ENCODE measurements around the gene WDR91. TPM values are rescaled to one million over a fixed set of nuclear protein-coding genes. Genes with fewer than 3 reads are reported as not detected.

Gene WDR91
- total RNA-seq, 3 donors from 2014 or later, result 6.4 to 15.4 (median 10.1) TPM

DNA sequence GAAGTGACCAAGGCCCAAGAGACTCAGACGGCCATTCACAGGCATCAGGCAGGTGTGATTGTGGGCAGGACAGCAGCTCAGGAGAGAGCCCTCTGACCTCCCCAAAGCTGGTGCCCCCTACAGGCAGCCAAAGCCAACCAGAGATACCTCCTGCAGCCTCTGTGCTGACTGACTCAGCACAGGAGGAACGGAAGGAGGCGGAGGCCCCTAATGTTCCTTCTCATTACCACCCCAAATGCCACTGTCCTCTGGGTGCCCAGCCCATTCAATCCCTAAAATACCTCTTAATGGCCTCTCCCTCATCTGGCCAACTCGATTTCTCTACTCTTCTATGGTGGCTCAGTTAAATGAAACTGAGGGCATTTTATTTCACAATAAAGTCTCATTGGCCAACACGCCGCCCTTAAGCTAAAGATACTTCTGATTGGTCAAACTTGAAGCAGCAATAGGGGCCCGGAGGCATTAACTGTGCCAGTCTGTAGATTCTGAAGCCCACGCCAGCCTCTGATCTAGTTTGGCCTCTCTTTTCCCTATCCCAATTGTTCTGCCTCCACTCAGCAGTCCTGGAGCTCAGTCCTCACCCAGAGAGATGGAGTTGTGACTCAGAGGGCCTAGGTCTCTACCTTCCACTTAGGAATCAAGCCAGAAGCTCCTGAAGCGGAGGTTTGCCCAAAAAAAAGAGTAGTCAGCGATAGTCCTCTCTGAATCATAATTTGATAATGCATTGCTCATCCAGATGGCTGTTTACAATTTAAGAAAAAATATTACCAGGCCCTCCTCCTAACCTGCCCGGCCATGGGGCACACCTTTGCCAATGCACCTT lies 42.0 kb downstream of the WDR91 start:
- H3K36me3 ChIP-seq (ENCODE audit: low read depth), result peaks cover 3% of the 10 kb centered on the region
- TF ChIP-seq, protein P1, sequence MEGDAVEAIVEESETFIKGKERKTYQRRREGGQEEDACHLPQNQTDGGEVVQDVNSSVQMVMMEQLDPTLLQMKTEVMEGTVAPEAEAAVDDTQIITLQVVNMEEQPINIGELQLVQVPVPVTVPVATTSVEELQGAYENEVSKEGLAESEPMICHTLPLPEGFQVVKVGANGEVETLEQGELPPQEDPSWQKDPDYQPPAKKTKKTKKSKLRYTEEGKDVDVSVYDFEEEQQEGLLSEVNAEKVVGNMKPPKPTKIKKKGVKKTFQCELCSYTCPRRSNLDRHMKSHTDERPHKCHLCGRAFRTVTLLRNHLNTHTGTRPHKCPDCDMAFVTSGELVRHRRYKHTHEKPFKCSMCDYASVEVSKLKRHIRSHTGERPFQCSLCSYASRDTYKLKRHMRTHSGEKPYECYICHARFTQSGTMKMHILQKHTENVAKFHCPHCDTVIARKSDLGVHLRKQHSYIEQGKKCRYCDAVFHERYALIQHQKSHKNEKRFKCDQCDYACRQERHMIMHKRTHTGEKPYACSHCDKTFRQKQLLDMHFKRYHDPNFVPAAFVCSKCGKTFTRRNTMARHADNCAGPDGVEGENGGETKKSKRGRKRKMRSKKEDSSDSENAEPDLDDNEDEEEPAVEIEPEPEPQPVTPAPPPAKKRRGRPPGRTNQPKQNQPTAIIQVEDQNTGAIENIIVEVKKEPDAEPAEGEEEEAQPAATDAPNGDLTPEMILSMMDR (IDR thresholded peaks at IDR 0.05), result no peak
- DNase-seq, result peak; percentile 58 to 72 (median 68)
- intact Hi-C loops (cut with DNase I, micrococcal nuclease), result loop anchor here in 1 of 2 donors (10.0 kb wide), 1 partner anchor 205 kb away; no protein-coding TSS in a partner anchor
- no peaks in the 10 kb centered on the region for H3K9me3 ChIP-seq
- peaks cover 16% of the 10 kb centered on the region for H3K4me1 ChIP-seq (ENCODE audit: low read depth)
- peak overlapping the region; percentile 93 for H3K4me3 ChIP-seq
- peak; percentile 33 for ATAC-seq

DNA sequence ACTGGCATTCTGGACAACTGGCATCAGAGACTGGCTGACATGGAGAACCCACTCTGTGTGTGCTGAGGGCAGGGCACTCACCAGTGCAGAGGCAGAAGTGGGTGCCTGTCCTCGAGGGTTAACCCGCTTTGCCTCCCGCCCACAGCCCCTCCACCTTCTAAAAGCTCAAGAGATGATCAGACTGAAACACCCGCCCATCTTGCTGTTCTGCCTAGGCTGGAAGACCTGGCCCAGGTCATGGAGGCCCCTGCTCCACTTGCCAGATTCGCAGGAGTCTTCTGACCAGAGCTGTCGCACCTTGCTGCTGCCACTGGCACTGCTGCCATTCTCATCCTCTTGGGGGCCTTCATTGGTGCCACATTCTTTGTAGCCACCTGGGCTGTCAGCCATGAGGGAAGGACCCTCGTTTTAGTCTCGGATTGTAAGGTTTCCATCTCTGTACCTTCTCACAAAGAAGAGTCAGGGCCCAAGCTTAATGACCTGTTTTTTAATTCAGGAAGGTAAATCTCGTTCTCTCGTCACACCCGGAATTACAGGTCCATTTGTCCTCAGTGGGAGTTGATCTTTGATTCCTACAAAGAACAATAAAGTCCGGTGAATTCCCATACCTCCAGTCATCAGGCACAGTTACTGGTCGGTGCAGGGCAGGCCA lies 42.7 kb downstream of the WDR91 start:
- ATAC-seq (no peak), DNase-seq (no peak)
- no peak overlapping the region for H3K4me3 ChIP-seq
- H3K4me1 ChIP-seq (ENCODE audit: low read depth), result peaks cover 16% of the 10 kb centered on the region
- peaks cover 3% of the 10 kb centered on the region for H3K36me3 ChIP-seq (ENCODE audit: low read depth)
- TF ChIP-seq, protein P1 (IDR thresholded peaks at IDR 0.05), result no peak
- intact Hi-C loops (cut with DNase I, micrococcal nuclease), result loop anchor here in 1 of 2 donors (10.0 kb wide), 1 partner anchor 204 kb away; no protein-coding TSS in a partner anchor
- no peaks in the 10 kb centered on the region for H3K9me3 ChIP-seq

DNA sequence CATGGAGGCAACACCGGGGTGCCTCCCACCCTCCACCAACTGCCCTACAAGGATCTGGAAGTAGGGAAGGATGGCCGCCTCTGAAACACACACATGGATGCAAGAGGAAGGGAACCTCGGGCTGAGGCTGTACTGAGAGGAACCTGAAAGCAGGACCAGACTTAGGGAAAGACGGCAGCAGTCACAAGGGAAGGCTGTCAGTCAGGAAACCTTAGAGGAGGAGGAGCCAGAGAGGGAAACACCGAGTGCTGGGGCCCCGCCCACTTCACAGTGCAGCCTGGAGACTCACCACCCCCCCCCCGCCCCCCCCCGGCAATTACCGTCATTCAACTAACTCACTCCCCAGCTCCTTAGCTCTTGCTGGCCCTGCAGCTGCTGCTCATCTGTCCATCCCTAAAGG lies 43.3 kb downstream of the WDR91 start:
- DNase-seq (peak in 1 of 3 donors; percentile 44), ATAC-seq (no peak)
- no peaks in the 10 kb centered on the region for H3K9me3 ChIP-seq
- H3K4me3 ChIP-seq, result no peak overlapping the region
- TF ChIP-seq, protein P1 (IDR thresholded peaks at IDR 0.05), result no peak
- intact Hi-C loops (cut with DNase I, micrococcal nuclease), result loop anchor here in 1 of 2 donors (10.0 kb wide), 1 partner anchor 203 kb away; no protein-coding TSS in a partner anchor
- peaks cover 16% of the 10 kb centered on the region for H3K4me1 ChIP-seq (ENCODE audit: low read depth)
- peaks cover 3% of the 10 kb centered on the region for H3K36me3 ChIP-seq (ENCODE audit: low read depth)

DNA sequence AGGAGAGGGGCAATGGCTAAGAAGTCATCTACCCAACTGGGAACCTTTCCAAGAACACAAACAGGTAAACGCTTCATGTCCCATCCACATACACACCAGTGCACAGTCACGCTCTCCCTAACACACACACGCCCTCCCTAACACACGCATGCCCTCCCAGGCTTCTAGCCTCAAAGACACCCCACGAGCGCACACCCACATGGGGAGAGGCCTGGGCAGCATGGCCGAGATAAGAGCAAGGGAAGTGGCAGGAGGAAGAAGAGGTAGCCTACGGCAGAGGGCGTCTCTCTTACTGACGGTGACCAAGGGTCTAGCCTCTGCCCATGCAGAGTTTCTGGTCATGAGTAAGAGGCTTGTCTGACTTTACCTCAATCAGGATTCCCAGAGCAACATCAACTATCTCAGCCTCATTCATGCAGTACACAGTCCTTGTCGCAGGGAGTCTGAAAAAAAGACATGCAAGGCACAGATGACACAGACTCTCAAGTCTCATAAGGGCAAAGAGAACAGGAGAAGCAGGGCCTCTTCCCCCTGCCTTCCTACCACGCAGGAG lies 43.9 kb downstream of the WDR91 start:
- no peak for ATAC-seq

More for the DNA sequence above, 43.9 kb downstream of the WDR91 start:
- H3K9me3 ChIP-seq, result no peaks in the 10 kb centered on the region
- intact Hi-C loops (cut with DNase I, micrococcal nuclease), result loop anchor here in 1 of 2 donors (10.0 kb wide), 1 partner anchor 203 kb away; no protein-coding TSS in a partner anchor
- H3K4me3 ChIP-seq, result no peak overlapping the region
- TF ChIP-seq, protein P1 (IDR thresholded peaks at IDR 0.05), result no peak
- H3K36me3 ChIP-seq (ENCODE audit: low read depth), result peaks cover 3% of the 10 kb centered on the region
- DNase-seq, result no peak
- H3K4me1 ChIP-seq (ENCODE audit: low read depth), result peaks cover 16% of the 10 kb centered on the region
